ENCODE data around the gene PTPRN.

- no peak for TF ChIP-seq CTCF (IDR thresholded peaks at IDR 0.05)
- no peak for TF ChIP-seq POLR2A (IDR thresholded peaks at IDR 0.05)
Observed at GRCh38 chr2:219280651-219281050, 28.6 kb downstream of the PTPRN start.

Data from gastroesophageal sphincter (tissue), 3 donors.